Sigmoid colon (tissue), 7 donors: ENCODE data around the gene SLC25A33. TPM values are rescaled to one million over a fixed set of nuclear protein-coding genes. Genes with fewer than 3 reads are reported as not detected.

ENCODE experiments used
- DNase-seq: peaks from one replicate; pipeline ENCODE4 v3.0.0-alpha.2; 2019
- H3K27ac ChIP-seq, 4 donors: fragments of 200-600 bp; sonication (generic); one replicate each; pipeline ENCODE4 v1.5.1; 2016 to 2019; ENCODE audit warnings: mild to moderate bottlenecking in 1 of 4
- H3K27me3 ChIP-seq, 3 donors: fragments of 200-600 bp; sonication (generic); one replicate each; pipeline ENCODE4 v1.5.1; 2019; ENCODE audit warnings: mild to moderate bottlenecking in 1 of 3
- H3K36me3 ChIP-seq, 4 donors: fragments of 200-600 bp; sonication (generic); one replicate each; pipeline ENCODE4 v1.5.1; 2016 to 2019
- H3K4me1 ChIP-seq, 4 donors: fragments of 200-600 bp; sonication (generic); one replicate each; pipeline ENCODE4 v1.5.1; 2017 to 2019
- H3K4me3 ChIP-seq, 4 donors: fragments of 200-600 bp; sonication (generic); one replicate each; pipeline ENCODE4 v1.5.1; 2017 to 2019; ENCODE audit warnings: mild to moderate bottlenecking in 2 of 4, moderate library complexity in 1 of 4
- H3K9me3 ChIP-seq, 4 donors: fragments of 200-600 bp in 3 of 4; sonication (generic) in 3 of 4; one replicate each; pipeline versions ENCODE4 v1.5.1 to v1.6.1; 2013 to 2019
- EP300 ChIP-seq, 4 donors: sonication (generic); formaldehyde crosslinking; IDR thresholded peaks; one replicate each; pipeline ENCODE4 v1.6.1; 2017; ENCODE audit warnings: antibody characterized with exemption in 4 of 4
- POLR2A ChIP-seq, 2 donors: fragments of 450-650 bp; IDR thresholded peaks; one replicate each; pipeline ENCODE4 v1.6.1; 2016; ENCODE audit warnings: antibody characterized with exemption in 2 of 2, mild to moderate bottlenecking in 2 of 2, moderate library complexity in 2 of 2
- POLR2AphosphoS5 ChIP-seq, 4 donors: sonication (generic); formaldehyde crosslinking; IDR thresholded peaks; one replicate each; pipeline ENCODE4 v1.6.1; 2017; ENCODE audit warnings: antibody characterized with exemption in 4 of 4
- WGBS, 2 donors: extraction: QIAGEN DNeasy Blood & Tissue Kit; methylation state at CpG; one replicate each; pipeline ENCODE4 v1.1.7; 2013; 5-methylcytosine and 5-hydroxymethylcytosine counted together
- intact Hi-C: fragments of 100-400 bp; cut with DNase I; formaldehyde crosslinking; loops from one replicate; pipeline ENCODE4 v1.15.1; 2023
- polyA plus RNA-seq, 3 donors: library from polyadenylated mRNA; stranded (reverse); fragments of 200-250 nt; gene quantifications; one replicate each; pipeline ENCODE4 v1.2.3, GENCODE V29; 2013
- total RNA-seq, 4 donors: library from RNA; depleted of rRNA; stranded (reverse); fragments of >200 nt; gene quantifications; one replicate each; pipeline ENCODE4 v1.1.0, GENCODE V29; 2016
- TF ChIP-seq, protein P1 (sequence below), 4 experiments: fragments of 450-650 bp in 3 of 4; fragments of 200-600 bp in 1 of 4; IDR thresholded peaks; one replicate each; pipeline ENCODE4 v1.5.1; 2016 to 2019; ENCODE audit warnings: antibody characterized with exemption in 4 of 4, mild to moderate bottlenecking in 3 of 4, moderate library complexity in 2 of 4
- donor health status: healthy with polysubstance abuse.
- donor health status: Bipolar disorder and iron deficiency.
- donor health status: healthy.

SLC25A33 gene
- total and polyA plus RNA-seq, 7 donors, result 3.9 to 16.6 (median 6.7) TPM

DNA sequence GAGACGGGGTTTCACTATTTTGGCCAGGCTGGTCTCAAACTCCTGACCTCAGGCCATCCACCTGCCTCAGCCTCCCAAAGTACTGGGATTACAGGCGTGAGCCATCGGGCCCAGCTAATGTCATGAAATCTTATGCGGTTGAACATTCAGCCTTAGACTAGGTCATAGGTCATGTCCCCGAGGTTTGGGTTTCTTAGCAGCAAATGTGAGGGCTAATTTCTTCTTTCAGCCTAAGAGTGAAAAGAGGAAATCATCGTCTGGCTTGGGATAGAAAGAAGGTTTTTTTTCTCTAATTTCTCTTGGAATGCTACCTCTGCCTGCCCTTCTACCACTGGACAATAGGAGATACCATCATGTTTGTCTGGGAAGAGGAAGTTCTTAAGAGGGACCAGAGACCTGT is 94.2 kb downstream of the SLC25A33 start:
- DNase-seq, result no peak
- TF ChIP-seq, protein P1, sequence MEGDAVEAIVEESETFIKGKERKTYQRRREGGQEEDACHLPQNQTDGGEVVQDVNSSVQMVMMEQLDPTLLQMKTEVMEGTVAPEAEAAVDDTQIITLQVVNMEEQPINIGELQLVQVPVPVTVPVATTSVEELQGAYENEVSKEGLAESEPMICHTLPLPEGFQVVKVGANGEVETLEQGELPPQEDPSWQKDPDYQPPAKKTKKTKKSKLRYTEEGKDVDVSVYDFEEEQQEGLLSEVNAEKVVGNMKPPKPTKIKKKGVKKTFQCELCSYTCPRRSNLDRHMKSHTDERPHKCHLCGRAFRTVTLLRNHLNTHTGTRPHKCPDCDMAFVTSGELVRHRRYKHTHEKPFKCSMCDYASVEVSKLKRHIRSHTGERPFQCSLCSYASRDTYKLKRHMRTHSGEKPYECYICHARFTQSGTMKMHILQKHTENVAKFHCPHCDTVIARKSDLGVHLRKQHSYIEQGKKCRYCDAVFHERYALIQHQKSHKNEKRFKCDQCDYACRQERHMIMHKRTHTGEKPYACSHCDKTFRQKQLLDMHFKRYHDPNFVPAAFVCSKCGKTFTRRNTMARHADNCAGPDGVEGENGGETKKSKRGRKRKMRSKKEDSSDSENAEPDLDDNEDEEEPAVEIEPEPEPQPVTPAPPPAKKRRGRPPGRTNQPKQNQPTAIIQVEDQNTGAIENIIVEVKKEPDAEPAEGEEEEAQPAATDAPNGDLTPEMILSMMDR (IDR thresholded peaks at IDR 0.05), result no peak
- no peak for TF ChIP-seq POLR2A (IDR thresholded peaks at IDR 0.05)
- H3K27ac ChIP-seq, result no peak overlapping the region
- 86 to 87% methylated on average over 6 of the region's 6 CpGs for WGBS, 2 donors
- H3K36me3 ChIP-seq, result no peaks in the 10 kb centered on the region
- intact Hi-C loops, result no loop called here
- no peaks in the 10 kb centered on the region for H3K27me3 ChIP-seq
- H3K9me3 ChIP-seq, result no peaks in the 10 kb centered on the region
- no peaks in the 10 kb centered on the region for H3K4me1 ChIP-seq
- H3K4me3 ChIP-seq, result no peak overlapping the region

DNA sequence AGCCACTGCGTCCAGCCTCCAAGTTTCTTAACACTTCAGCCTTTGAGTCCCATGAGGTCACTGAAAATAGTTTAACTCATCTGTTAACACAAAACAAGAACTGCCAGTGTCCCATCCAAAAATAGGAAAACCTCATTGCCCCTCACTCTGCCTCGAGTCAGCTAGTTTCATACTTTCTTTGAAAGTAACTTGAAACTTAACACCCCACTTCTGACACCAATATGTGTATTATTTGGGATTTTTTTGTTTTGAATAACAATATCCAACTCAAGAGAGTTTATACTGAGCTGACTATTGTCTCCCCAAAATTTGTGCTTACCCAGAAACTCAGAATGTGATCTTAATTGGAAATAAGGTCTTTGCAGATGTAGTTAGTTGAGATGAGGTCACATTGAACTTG is 95.3 kb downstream of the SLC25A33 start:
- H3K27me3 ChIP-seq, result no peaks in the 10 kb centered on the region
- H3K9me3 ChIP-seq, result no peaks in the 10 kb centered on the region
- H3K4me1 ChIP-seq, result no peaks in the 10 kb centered on the region
- intact Hi-C loops, result no loop called here
- no peak overlapping the region for H3K27ac ChIP-seq
- no peaks in the 10 kb centered on the region for H3K36me3 ChIP-seq
- 75 to 86% methylated on average over 2 of the region's 2 CpGs for WGBS, 2 donors
- DNase-seq, result no peak
- no peak overlapping the region for H3K4me3 ChIP-seq
- TF ChIP-seq POLR2A (IDR thresholded peaks at IDR 0.05), result no peak
- TF ChIP-seq POLR2AphosphoS5 (IDR thresholded peaks at IDR 0.05), result no peak
- TF ChIP-seq, protein P1 (IDR thresholded peaks at IDR 0.05), result no peak
- TF ChIP-seq EP300 (IDR thresholded peaks at IDR 0.05), result no peak

Other genes starting within 250 kb of the SLC25A33 start
- 10 to 100 TPM; 17.4 to 34.3 (median 24.1) TPM for gene SPSB1, start 246.6 kb upstream of the SLC25A33 start, total RNA-seq
- 10 to 100 TPM; 25.7 to 31.2 (median 26.4) TPM for gene SPSB1, start 246.6 kb upstream of the SLC25A33 start, polyA plus RNA-seq
- 1 to 10 TPM; 3.5 to 5.8 (median 4.6) TPM for gene TMEM201, start 49.4 kb downstream of the SLC25A33 start, total RNA-seq
- 1 to 10 TPM in 2 of 3 donors, under 1 TPM in 1; 0.23 to 7.4 (median 1.2) TPM for gene TMEM201, start 49.4 kb downstream of the SLC25A33 start, polyA plus RNA-seq
- 10 to 100 TPM in 2 of 4 donors, 1 to 10 TPM in 2; 6.9 to 12.5 (median 10.0) TPM for gene PIK3CD, start 112.3 kb downstream of the SLC25A33 start, total RNA-seq
- 10 to 100 TPM in 1 of 3 donors, 1 to 10 TPM in 2; 1.2 to 23.1 (median 1.2) TPM for gene PIK3CD, start 112.3 kb downstream of the SLC25A33 start, polyA plus RNA-seq